GM18502 (cell line): Measurements from ENCODE around the gene LTB4R.
"Not testable (repeated sequence)": the region's sequence is repeated elsewhere in the genome, so short reads cannot be mapped to it uniquely, and the experiment has no call there.

Experiments used
- ATAC-seq: cut with Tn5 transposase; IDR thresholded peaks from one replicate; pipeline ENCODE4 v1.9.1; 2021; ENCODE audit warnings: mild to moderate bottlenecking; ENCODE audit not compliant: unreplicated experiment, poor library complexity

LTB4R gene

GRCh38 chr14:24337824-24338175 is 26.5 kb downstream of the LTB4R start:
- no peak for ATAC-seq

DNA sequence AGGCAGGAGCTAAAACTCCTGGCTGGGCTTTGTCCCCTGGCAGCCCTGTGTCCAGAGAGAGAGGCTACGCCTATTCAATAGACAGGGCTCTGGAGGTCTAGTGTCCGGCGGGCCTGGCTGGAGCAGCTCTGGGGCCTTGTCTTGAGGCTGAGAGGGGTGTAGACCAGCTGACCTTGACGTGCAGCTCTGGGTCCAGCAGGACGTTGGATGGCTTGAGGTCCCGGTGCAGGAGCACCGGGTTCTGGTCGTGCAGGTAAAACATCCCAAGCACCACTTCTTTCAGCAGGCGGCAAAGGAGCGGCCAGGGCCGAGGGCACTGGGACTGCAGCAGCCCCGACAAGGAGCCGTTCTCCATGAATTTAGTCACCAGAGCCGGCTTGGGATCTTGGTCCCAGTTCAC is 27.5 kb downstream of the LTB4R start:
- ATAC-seq: no peak

DNA sequence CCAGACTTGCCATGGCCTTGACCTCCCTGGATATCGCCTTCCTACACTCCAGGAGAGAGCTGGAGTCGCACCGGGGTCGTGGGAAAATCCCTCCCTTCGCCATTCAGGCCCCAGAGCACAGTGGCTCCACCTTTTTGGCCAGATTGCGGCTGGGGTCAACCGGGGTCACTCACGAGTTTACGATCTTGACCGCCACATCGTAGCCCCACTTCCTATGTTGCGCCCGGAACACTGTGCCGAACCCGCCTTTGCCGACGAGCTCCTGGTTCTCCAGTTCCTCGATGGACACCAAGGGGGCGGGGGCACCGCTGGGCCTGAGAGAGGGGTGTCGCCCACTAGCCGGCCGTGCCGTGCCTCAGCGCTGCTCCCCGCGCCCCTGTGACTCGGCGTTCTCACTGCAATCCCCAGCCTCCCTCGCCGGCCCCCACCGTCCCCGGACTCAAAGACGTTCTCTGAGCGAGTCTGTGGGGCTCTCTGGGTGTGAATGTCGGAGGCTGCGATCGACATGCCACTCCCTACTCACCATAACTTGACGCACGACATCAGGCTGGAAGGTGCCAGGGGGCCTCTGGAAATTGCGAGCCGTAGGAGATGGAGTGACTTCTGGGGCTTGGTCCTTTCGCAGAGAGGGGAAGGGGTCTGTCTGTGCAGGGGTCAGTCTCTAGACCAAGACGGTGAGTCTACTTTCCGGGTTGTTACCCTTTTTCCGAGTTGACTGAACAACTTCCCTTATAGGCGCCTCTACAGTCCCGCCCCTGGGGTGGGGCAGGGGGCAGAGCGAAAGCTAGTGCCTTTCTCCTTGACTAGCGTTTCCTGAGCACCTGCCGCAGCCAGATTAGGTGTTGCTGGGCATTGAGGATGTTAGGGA is 28.2 kb downstream of the LTB4R start, which contains the start of gene RIPK3:
Gene RIPK3 (minus strand): TSS at position 708 of the 868 bp plus-strand sequence. CDS start 165 bp downstream, at position 543.
- ATAC-seq: peak; percentile 95

GRCh38 chr14:24340606-24341005 is 29.3 kb downstream of the LTB4R start:
- no peak for ATAC-seq

DNA sequence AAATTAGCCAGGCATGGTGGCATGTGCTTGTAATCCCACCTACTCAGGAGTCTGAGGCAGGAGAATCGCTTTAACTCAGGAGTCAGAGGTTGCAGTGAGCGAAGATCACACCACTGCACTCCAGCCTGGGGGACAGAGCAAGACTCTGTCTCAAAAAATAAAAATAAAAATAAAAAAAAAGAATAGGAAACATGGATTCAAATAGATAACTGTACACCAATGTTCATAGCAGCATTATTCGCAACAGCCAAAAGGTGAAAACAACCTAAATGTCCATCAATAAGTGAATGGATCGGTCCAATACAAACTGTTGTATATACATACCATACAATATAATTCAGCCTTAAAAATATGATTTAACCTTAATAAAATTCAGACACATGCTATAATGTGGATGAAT is 31.6 kb downstream of the LTB4R start:
- no peak for ATAC-seq

DNA sequence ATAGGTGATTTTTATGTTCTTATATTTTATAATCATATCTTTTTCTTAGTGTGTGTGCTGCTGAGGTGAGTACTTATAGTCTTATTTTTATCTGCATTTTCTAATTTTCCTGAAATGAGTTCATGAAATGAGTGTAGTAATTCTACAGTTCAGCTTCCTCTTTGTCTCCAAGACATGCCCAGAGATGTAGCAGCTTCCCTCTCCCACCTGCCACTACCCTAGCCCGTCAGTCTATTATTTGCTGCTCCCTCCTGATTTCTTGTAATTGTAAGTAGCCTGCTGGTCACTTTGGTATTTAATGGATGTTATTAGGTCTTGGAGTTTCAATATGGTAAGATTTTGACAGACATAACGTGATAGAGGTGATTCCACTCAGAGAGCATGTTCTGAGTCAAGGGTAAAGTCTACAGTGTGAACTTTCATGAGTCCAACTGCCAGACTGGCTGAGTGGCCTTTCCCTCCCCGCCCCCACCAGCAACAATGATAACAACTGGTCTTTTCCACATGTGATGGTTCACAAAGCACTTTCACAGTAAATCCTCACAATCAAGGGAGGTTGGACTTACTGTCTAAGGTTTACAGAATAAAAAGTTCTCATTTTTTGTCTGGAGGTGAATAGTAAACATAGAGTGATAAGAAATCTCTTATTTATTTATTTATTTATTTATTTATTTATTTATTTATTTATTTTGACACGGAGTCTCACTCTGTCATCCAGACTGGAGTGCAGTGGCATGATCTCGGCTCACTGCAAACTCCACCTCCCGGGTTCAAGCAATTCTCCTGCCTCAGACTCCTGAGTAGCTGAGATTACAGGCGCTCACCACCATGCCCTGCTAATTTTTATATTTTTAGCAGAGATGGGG is 32.7 kb downstream of the LTB4R start:
- no peak for ATAC-seq

DNA sequence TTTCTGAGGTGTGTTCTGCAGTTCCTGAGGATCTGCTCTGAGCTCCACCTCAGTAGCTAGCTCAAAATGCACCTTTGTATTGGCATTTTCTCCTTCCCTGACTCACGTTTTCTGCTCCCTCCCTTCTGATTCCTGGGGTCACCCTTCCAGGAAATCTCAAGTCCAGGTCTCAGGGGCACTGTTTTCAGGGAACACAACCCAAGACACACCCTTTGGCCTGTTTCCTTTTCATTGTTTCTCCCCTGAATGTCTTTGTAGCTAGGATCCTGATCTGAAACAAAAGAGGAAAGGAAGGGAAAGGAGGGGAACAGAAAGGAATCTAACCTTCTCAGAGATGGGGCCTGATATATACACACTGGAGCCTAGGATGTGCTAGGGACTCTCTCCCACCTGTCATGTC is 35.8 kb downstream of the LTB4R start:
- no peak for ATAC-seq

GRCh38 chr14:24348186-24348585 is 36.9 kb downstream of the LTB4R start:
- no peak for ATAC-seq

GRCh38 chr14:24349742-24350141 is 38.4 kb downstream of the LTB4R start:
- no peak for ATAC-seq

DNA sequence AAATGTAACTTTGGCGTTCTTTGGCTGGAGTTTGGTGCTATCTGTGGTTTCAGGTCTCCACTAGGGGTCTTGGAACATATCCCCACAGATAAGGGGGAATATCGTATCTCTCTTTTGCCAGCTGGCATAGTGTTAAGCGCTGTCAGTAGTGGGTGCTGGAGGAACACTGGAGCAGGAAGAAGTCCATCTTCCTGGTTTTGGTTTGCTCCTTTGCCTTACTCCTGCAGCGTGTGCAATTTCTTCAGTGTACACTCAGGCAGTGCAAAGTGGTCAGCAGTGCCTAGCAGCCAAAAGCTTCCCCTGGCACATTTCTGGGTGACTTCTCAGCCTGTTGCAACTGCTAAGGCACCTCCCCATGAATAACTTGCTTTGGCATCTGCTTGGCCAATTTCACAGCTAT is 40.2 kb downstream of the LTB4R start:
- ATAC-seq: no peak

DNA sequence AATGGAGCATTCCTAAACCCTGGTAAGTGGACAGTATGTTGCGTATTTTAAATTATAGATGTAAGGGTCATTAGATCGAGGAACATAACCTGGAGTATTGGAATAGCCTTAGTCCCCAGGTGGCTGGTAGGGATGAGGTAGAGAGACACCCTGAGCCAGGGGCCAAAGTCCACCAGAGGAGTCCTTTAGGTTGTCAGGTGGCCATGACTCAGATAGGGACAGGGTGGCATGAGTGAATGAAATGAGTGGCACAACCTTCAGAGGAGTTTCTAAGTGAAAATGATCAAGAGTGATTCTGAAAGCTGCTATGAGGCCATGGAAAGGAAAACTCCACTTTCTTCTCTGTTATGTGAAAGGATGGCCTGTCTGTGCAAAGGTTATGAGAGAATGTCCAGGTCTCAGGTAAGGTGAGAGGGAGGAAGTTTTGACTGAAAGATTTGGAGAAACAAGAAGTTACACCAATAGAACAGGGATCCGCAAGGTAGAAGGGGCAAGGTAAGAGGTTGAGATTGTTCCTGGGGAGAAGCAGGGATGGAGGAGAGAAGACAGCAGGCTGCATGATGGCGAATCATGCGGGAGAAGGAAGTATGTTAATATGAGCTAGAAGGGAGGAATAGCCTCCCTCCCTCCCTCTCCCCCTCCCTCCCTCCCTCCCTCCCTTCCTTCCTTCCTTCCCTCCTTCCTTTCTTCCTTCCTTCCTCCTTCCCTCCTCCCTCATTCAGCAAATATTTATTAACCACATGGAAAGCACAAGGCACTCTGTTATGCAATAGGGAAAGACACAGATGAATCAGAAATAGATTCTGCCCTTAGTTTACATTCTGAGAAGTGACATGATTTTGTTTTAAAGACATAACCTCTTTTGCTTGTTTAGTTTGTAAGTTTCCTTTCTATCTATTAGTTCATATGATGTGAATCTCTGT is 42.5 kb downstream of the LTB4R start:
- no peak for ATAC-seq

GRCh38 chr14:24354482-24354825 is 43.2 kb downstream of the LTB4R start:
- not testable (repeated sequence) for ATAC-seq

GRCh38 chr14:24355009-24355408 is 43.7 kb downstream of the LTB4R start:
- no peak for ATAC-seq

- no peak for ATAC-seq
Measured at GRCh38 chr14:24356208-24356607, 44.9 kb downstream of the LTB4R start.

- ATAC-seq: no peak
Measured at GRCh38 chr14:24360281-24360680, 49.0 kb downstream of the LTB4R start.

DNA sequence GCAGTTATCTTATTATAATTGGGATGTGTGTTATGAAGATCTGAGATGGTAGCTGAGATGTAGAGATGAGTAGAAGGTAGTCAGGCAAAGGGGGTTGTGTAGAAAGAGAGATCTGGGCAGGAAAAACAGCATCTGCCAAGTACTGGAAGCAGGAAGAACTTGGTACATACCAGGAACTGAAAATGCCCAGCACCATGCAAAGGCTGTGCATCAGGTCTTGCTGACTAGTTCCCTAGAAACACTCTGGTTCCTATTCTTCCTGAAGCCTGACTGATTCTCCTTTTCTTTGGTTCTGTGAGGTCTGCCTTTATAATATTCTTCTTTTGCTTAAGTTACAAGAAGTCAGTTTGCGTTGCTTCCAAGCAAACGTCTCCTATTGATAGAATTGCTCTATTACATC is 50.0 kb downstream of the LTB4R start:
- no peak for ATAC-seq

GRCh38 chr14:24362241-24362960 is 51.1 kb downstream of the LTB4R start:
- no peak for ATAC-seq

DNA sequence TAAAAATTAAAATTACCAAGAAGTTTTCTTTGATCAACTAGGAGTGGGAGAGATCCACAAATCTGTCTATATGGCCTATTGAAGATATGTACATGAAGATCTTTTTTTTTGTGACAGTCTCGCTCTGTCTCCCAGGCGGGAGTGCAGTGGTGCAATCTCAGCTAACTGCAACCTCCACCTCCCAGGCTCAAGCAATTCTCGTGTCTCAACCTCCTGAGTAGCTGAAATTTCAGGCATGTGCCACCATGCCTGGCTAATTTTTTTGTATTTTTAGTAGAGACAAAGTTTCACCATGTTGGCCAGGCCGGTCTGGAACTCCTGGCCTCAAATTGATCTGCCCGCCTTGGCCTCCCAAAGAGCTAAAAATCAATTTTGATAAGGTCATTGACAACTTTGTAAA is 52.1 kb downstream of the LTB4R start:
- ATAC-seq: no peak

- ATAC-seq: no peak
Measured at GRCh38 chr14:24364841-24365240, 53.5 kb downstream of the LTB4R start.
